Medulla oblongata (tissue), 1 donor: Measurements from ENCODE around the gene DLGAP4.
"Not testable (repeated sequence)": the region's sequence is repeated elsewhere in the genome, so short reads cannot be mapped to it uniquely, and the experiment has no call there.

Experiments
- DNase-seq: peaks from one replicate; pipeline ENCODE4 v3.0.0-alpha.2; 2015; ENCODE audit errors: extremely low spot score

DLGAP4 gene

GRCh38 chr20:36541227-36541767, 235.2 kb downstream of the DLGAP4 start, which contains the start of gene MYL9:
MYL9 (plus strand) TSS chr20:36541519; CDS start chr20:36544885, 3,366 bp downstream.
- no peak for DNase-seq

- no peak for DNase-seq
Measured at GRCh38 chr20:36541768-36542488, 235.8 kb downstream of the DLGAP4 start.

DNA sequence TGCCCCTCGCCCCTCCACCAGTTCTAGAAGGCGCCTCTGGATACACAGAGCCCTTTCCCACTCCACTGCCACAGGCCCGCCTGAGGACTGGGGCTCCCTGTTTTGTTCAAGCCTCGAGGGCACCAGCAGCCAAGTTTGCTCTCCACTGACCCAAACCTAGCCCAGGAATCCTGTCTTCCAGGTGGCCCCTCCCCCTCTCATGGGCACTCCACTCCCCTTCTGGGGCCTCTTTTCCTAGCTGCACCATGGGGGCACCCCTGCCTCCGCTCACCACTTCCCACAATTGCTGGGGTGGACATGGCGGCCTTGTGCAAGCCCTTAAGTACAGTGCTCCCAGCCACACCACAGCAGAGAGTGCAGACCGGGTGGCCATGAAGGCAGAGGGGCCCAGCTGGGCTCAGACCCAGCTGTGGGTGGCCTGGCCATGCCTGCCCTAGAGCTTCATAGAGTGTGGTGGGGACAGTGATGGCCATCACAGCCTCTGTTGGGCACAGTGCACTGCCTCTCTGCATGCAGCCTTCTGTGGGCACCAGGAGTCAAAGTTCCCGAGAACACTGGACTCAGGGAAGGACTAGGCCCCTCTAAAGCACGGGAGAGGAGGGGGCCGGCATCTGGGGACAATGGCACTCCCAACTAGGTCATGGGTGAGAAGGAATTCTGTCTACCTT, 236.5 kb downstream of the DLGAP4 start:
- no peak for DNase-seq

DNA sequence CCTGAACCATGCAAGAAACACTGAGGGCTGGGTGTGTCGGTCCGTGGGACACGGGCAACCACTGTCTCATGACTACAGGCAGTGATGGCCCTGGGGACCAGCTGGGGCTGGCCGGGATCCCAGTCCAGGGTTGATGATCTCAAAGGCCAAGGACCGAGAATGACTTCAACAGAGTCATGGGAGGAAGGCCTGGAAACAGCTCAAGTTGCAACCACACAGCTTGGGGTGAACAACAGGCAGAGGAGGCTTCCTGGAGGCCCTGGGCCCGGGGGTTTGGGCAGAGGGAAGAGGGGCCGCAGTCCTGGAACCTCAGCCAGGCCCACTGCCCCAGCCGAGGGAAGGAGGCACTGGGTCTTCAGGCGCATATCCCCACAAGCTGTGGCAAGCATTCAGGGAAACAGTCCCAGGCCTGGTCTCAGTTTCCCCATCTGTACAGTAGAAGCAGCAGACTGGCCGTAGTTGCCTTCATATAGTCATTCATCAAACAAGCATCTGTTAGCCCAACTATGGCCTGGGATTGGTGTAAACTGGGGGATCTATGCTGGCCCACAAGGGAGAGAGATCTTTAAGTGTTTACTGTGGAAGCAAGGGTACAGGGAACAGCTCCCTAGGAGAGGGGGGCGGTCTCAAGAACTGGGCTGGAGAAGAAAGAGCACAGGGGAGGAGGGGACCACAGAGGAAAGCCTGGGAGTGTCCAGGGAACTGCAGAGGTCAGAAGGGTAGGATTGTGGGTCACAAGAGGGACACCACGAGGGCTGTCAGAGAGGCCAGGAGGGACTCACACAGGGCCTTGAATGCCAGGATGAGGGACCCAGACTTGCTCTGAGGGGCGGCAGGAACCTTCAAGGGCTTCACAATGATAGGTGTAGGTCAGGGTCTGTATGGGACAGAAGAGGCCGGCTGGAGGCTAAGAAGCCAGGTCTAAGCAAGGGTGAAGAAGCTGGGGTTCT, 237.3 kb downstream of the DLGAP4 start:
- no peak for DNase-seq

- DNase-seq: no peak
Measured at GRCh38 chr20:36544134-36545018, 238.2 kb downstream of the DLGAP4 start.

DNA sequence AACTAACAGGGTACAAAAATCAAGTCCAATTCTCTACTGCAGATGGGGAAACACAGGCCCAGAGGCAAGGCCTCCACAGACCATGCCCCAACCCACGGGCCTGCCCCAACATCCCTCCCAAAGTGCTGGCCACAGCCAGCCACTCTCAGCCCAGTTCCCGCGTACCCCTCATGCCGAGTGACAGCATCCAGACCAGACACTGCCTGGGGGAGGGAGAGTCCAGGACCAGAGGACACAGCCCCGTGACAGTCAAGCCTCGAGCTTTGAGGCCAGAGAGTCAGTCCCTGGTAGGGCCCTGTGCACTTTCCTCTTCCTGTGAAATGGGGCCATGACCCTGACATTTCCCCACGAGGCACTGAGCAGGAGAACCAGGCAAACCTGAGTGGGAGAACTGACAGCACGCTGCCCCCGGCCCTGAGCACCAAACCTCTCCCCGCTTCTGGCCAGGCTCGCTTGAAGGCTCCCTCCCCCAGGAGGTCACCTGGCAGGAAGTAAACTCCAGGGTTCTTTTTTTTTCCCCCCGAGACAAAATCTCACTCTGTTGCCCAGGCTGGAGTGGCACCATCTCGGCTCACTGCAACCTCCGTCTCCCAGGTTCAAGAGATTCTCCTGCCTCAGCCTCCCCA, 240.1 kb downstream of the DLGAP4 start:
- DNase-seq: no peak

GRCh38 chr20:36547186-36548005, 241.3 kb downstream of the DLGAP4 start:
- no peak for DNase-seq

DNA sequence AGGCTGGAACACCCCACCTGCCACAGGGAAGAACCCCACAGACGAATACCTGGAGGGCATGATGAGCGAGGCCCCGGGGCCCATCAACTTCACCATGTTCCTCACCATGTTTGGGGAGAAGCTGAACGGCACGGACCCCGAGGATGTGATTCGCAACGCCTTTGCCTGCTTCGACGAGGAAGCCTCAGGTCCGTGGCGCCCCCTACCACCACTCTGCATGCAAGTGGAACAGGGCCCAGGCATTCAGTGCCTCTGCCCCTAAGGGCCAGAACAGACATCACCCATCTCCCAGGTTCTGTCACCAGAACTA, 241.8 kb downstream of the DLGAP4 start:
- DNase-seq: no peak

- no peak for DNase-seq
Measured at GRCh38 chr20:36548704-36549627, 242.8 kb downstream of the DLGAP4 start.

GRCh38 chr20:36549628-36549941, 243.4 kb downstream of the DLGAP4 start:
- DNase-seq: no peak

DNA sequence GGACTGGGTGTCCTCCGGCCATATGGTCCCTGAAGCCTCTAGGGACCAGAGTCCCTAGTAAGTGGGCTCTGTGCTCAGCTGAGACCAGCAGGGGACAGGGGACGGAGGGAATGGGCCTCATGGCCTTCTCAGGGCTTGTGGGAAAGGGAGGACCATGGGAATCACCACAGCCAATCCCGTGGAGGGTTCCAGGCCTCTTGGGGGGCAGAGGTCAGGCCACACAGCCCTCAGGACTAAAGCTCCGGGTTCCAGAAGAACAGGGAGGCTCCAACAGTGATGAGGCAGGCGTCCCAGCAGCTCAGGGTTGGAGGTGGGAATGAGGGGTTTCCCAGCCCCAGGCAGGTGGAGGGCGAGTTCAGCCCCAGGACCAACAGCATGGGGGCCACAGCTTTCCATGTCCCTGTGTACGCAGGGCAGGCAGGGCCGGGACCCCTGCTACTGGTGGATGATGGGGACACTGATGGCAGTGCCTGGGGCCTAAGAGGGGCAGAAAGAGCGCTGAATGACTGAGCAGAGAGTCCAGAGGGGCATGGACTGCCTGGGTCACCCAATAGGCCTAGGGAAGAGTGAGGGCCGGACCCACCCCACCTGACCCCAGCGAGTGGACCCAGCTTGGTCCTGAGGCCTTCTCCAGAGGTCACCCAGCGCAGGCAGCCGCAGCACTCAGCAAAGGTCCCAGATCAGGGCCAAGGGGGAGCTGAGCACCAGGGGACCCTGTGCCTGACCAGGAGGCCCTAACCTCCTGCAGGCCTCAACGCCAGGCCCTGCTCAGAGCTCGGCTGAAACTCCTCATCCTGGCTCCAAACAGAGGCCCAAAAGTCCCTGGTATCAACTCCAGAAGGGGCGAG, 244.0 kb downstream of the DLGAP4 start:
- DNase-seq: no peak

DNA sequence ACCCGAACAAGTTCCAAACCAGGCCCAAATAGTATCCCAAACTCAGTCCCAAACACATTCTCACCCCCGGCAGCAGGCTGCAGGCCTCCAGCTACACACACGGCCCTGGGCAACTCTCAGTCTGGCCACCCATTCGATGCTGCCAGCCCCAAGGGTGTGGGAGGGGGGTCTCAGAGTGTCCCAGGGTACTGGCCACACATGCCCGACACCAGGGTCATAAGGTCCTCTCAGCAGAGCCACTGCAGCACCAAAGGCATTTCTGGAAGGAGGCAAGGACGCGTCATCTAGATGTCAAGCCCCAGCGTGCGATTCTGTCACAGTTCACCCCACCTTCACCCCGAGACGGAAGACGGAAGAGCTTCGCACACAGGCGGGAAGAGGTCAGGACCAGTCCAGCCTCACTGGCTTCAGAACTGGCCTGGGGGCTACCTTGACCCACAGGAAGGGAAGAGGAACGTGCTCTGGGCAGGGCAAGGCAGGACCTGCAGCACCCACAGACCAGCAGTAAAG, 244.7 kb downstream of the DLGAP4 start:
- DNase-seq: no peak

DNA sequence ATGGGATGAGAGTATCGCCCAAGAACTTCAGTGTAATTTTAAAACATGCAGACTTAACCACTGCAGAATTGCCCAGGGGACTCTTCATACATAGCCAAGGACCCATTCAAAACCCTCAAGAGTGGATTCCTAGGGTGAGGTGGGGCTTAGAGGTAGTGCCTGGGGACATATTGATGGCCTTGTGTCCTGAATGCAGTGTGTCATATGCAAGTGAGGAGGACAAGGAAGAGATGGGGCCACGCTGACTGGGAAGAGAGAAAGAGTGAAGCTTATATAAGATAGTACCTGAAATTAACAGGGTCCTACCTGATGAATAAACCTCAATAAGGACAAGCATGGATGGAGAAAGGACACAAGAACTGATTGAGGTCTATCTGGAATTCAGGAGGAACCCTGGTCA, 249.1 kb downstream of the DLGAP4 start:
- no peak for DNase-seq

- no peak for DNase-seq
Measured at GRCh38 chr20:36562724-36563123, 256.6 kb downstream of the DLGAP4 start.

DNA sequence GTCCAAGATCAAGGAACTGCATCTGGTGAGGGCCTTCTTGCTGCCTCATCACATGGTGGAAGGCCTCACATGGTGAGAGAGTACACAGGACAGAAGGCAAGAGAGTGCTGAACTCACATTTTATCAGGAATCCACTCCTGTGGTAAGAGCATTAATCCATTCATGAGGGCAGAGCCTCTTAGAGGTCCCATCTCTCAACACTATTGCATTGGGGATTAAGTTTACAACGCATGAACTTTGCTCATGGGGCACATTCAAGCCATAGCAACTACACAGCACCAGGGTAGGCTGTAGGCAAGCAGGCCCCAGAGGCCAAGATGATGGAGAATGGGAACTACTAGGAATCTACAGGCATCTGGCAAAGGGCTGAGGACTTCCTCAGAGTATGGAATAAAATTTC, 257.2 kb downstream of the DLGAP4 start:
- no peak for DNase-seq

DNA sequence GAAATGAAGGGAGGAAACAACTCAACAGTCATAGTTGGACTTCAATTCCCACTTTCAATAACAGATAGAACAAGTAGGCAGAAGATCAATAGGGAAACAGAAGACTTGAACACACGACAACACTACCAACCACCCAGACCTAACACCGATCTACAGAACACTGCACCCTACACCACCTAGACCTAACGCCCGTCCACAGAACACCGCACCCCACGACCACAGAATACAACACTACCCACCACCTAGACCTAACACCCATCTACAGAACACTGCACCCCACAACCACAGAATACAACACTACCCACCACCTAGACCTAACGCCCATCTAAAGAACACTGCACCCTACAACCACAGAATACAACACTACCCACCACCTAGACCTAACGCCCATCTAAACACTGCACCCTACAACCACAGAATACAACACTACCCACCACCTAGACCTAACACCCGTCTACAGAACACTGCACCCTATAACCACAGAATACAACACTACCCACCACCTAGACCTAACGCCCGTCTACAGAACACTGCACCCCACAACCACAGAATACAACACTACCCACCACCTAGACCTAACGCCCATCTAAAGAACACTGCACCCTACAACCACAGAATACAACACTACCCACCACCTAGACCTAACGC, 258.1 kb downstream of the DLGAP4 start:
- not testable (repeated sequence) for DNase-seq

DNA sequence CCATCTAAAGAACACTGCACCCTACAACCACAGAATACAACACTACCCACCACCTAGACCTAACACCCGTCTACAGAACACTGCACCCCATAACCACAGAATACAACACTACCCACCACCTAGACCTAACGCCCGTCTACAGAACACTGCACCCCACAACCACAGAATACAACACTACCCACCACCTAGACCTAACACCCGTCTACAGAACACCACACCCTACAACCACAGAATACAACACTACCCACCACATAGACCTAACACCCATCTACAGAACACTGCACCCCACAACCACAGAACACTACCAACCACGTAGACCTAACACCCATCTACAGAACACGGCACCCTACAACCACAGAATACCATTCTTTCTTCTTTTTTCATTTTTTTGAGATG, 258.6 kb downstream of the DLGAP4 start:
- DNase-seq: not testable (repeated sequence)
